Dendritic cell treated with granulocyte-macrophage colony-stimulating factor and Interleukin-4, amounts not matched to agents 40 ng/mL and 50 ng/mL, for 4 days (primary cell): ENCODE results near the gene TOR4A.

Experiments
- H3K27ac Mint-ChIP-seq: one replicate; pipeline ENCODE4 v1.8.0; 2022; ENCODE audit warnings: mild to moderate bottlenecking, mixed read lengths
- H3K27me3 Mint-ChIP-seq: one replicate; pipeline ENCODE4 v1.8.0; 2022; ENCODE audit warnings: mild to moderate bottlenecking, mixed read lengths
- H3K36me3 Mint-ChIP-seq: one replicate; pipeline ENCODE4 v1.8.0; 2022; ENCODE audit warnings: low read depth, mixed read lengths
- H3K4me1 Mint-ChIP-seq: one replicate; pipeline ENCODE4 v1.8.0; 2022; ENCODE audit warnings: low read depth, mixed read lengths
- H3K4me3 Mint-ChIP-seq: one replicate; pipeline ENCODE4 v1.8.0; 2022; ENCODE audit warnings: mild to moderate bottlenecking, moderate library complexity, mixed read lengths
- H3K9me3 Mint-ChIP-seq: one replicate; pipeline ENCODE4 v1.8.0; 2022; ENCODE audit warnings: mixed read lengths
- intact Hi-C: fragments of 100-400 bp; cut with micrococcal nuclease; formaldehyde crosslinking; loops from one replicate; pipeline ENCODE4 v1.15.0; 2022

Gene TOR4A

DNA sequence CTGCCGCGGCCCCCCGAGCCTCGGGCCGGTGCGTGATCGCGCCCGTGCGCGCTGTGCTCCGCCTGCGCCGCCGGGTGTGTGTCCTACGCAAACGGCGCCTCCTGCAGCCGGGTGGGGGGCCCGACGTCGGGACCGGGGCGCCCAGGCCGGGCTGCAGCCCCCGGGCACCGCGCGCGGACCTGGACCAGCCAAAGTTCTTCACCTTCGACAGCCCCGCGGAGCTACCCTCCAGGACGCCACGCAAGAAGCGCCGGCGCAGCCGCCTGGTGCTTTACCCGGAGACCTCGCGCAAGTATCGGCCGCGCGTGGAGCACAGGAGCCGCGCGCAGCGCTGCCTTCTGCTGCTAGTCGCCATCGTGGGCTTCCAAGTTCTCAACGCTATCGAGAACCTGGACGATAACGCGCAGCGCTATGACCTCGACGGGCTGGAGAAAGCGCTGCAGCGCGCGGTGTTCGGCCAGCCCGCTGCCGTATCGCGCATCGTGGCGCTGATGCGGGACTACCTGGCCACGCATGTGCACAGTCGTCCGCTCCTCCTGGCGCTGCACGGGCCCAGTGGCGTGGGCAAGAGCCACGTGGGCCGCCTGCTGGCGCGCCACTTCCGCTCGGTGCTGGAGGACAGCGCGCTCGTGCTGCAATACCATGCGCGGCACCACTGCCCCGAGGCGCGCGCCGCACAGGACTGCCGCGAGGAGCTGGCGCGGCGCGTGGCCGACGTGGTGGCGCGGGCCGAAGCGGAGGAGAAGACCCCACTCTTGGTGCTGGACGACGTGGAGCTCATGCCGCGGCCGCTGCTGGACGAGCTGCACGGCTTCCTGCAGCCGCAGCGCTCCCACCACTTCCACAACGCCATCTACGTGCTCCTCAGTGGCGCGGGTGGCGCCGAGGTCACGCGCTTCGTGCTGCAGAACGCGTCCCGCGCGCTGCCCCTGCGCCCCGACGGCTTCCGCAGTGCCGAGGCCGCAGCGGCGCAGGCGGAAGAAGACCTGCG is 1.5 kb downstream of the TOR4A start:
- no peaks in the 10 kb centered on the region for H3K27me3 Mint-ChIP-seq
- no peak overlapping the region for H3K27ac Mint-ChIP-seq
- H3K4me3 Mint-ChIP-seq: peak overlapping the region; percentile 41
- intact Hi-C loops: no loop called here
- peaks cover 75% of the 10 kb centered on the region for H3K4me1 Mint-ChIP-seq
- H3K9me3 Mint-ChIP-seq: no peaks in the 10 kb centered on the region
- H3K36me3 Mint-ChIP-seq: peaks cover 67% of the 10 kb centered on the region

DNA sequence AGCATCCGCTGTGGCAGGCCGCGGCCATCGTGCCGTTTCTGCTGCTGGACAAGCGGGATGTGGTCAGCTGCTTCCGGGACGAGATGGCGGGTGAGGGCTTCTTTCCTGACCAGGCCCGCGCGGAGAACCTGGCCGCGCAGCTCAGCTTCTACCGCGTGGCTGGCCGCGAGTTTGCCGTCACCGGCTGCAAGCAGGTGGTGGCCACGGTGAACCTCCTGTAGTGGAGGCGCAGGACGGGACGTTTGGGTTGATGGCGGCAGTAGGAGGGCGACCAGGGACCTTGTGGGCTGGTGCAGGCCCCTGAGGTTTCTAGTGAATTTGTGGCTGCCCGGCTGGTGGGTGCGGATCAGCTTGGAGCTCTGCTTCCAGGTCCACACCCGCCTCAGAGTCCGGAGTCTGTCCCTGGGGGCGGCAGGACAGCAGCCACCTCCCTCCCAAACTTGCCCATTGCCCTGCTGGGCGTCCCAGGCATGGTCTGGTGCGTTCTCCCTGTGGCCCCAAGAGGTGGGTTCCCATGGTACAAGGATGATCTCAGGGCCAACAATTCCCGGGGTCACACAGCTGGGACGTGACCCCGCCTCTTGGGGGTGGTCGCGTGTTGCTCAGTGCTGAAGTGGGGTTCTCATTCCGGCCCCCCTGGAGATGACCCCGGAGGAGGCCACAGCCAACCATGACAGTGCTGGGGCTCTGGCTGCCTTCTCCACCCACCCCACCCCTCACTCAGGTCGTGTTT is 2.4 kb downstream of the TOR4A start:
- H3K27me3 Mint-ChIP-seq: no peaks in the 10 kb centered on the region
- H3K9me3 Mint-ChIP-seq: no peaks in the 10 kb centered on the region
- intact Hi-C loops: no loop called here
- H3K4me1 Mint-ChIP-seq: peaks cover 66% of the 10 kb centered on the region
- H3K36me3 Mint-ChIP-seq: peaks cover 64% of the 10 kb centered on the region
- no peak overlapping the region for H3K27ac Mint-ChIP-seq
- peak overlapping the region; percentile 41 for H3K4me3 Mint-ChIP-seq

- intact Hi-C loops: no loop called here
- Mint-ChIP-seq H3K36me3 (peaks cover 64% of the 10 kb centered on the region), H3K9me3 (no peaks in the 10 kb centered on the region), H3K27me3 (no peaks in the 10 kb centered on the region), H3K4me1 (peaks cover 62% of the 10 kb centered on the region), H3K4me3 (peak overlapping the region; percentile 48), H3K27ac (no peak overlapping the region)
These were observed 3.2 kb downstream of the TOR4A start for GRCh38 chr9:137280474-137281344.

DNA sequence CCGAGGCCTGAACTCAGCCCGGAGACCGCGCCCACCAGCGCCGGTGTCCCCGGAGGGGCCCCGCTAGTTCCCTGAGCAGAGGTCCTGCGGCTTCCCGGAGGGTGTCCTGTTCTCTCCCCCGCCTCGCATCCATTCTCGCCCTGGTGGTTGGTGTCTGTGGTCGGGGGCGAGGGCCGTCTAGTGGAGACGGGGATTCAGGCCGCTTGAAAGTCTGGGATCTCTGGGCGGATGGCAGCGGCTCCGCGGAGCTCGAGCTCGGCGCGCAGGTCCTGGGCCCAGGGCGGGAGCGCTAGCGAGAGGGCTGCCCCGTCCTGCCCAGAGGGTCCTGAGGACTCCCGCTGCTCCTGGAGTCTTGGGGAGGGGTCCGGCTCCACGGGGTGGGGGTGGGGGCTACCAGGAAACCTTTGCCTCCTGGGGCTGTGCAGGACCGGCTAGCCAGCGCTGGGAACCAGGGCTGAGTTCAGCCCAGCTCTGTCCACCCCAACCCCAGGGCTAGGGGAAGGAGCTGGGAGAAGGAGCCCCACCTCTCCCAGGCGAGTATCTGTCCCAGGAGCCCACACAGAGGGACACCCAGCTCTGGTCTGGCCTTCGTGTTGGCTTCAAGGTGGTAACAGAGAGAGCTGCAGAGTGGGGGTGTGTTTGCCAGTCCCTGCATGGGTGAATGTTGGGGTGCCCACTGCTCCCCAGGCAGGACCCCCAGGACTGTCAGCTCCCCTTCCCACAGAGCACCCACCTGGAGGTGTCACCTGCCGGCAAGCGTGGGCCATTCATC is 4.0 kb downstream of the TOR4A start:
- peaks cover 64% of the 10 kb centered on the region for H3K36me3 Mint-ChIP-seq
- intact Hi-C loops: no loop called here
- peak overlapping the region; percentile 58 for H3K27ac Mint-ChIP-seq
- no peaks in the 10 kb centered on the region for H3K9me3 Mint-ChIP-seq
- H3K4me1 Mint-ChIP-seq: peaks cover 63% of the 10 kb centered on the region
- H3K27me3 Mint-ChIP-seq: no peaks in the 10 kb centered on the region
- no peak overlapping the region for H3K4me3 Mint-ChIP-seq

DNA sequence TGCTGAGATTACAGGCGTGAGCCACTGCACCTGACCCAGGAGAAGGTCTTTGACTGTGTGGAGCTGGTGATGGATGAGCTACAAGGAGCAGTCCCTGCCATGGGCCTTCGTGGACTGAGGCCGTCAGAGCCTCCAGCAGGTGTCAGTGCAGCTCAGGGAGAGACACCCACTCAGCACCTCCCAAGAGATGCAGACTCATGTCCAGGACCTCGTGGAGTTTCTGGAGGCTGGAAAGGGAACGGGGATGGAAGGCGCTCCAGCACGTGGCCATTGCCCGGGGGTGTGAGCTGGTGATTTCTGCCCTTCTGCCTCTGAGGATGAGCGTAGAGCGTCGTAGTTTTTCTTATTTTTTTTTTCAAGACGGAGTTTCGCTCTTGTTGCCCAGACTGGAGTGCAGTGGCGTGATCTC is 9.5 kb downstream of the TOR4A start:
- Mint-ChIP-seq H3K9me3 (no peaks in the 10 kb centered on the region), H3K4me1 (peaks cover 35% of the 10 kb centered on the region), H3K27me3 (peaks cover 8% of the 10 kb centered on the region), H3K4me3 (no peak overlapping the region), H3K27ac (no peak overlapping the region), H3K36me3 (peaks cover 31% of the 10 kb centered on the region)
- intact Hi-C loops: no loop called here

- intact Hi-C loops: loop anchor here (10.0 kb wide), 1 partner anchor 232 kb away; no protein-coding TSS in a partner anchor
- Mint-ChIP-seq H3K36me3 (peaks cover 5% of the 10 kb centered on the region), H3K4me1 (peaks cover 11% of the 10 kb centered on the region), H3K9me3 (no peaks in the 10 kb centered on the region), H3K27me3 (peaks cover 55% of the 10 kb centered on the region), H3K4me3 (no peak overlapping the region), H3K27ac (no peak overlapping the region)
These were observed 15.6 kb downstream of the TOR4A start for GRCh38 chr9:137293094-137293481.

- Mint-ChIP-seq H3K4me3 (no peak overlapping the region), H3K9me3 (no peaks in the 10 kb centered on the region), H3K27me3 (peaks cover 60% of the 10 kb centered on the region), H3K27ac (no peak overlapping the region), H3K36me3 (peaks cover 5% of the 10 kb centered on the region), H3K4me1 (peaks cover 11% of the 10 kb centered on the region)
- intact Hi-C loops: loop anchor here (2.0 to 10.0 kb wide), 2 partner anchors 113 to 231 kb away; no protein-coding TSS in a partner anchor
These were observed 16.1 kb downstream of the TOR4A start for GRCh38 chr9:137293482-137294090.

DNA sequence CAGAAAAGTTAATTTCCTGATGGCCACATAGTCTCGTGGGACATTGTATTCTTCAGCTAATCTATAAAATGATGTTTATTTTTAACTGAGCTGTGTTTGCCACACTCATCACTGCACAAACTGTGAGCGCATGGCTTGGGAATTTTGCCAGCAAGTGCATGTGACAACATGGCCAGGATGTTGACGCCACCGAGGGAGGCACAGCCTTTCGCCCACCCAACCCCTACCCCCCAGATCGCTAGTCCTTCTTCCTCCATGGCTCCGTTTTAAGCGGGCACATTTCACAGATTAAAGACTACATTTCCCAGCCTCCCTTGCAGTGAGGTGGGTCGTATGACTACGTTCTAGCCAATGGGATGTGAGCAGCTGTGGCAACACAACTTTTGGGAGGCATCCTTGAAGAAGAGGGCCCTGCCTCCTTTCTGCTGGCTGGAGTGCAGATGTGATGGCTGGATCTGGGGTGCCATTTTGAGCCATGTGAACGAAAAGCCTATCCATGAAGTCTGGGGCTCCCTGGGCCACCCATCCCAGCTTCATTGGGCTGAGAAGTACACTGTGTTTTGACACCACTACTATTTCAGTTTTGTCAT is 16.7 kb downstream of the TOR4A start:
- Mint-ChIP-seq H3K27me3 (peaks cover 64% of the 10 kb centered on the region), H3K36me3 (peaks cover 5% of the 10 kb centered on the region), H3K9me3 (no peaks in the 10 kb centered on the region), H3K27ac (no peak overlapping the region), H3K4me3 (no peak overlapping the region), H3K4me1 (peaks cover 11% of the 10 kb centered on the region)
- intact Hi-C loops: loop anchor here (2.0 to 10.0 kb wide), 2 partner anchors 113 to 231 kb away; no protein-coding TSS in a partner anchor

DNA sequence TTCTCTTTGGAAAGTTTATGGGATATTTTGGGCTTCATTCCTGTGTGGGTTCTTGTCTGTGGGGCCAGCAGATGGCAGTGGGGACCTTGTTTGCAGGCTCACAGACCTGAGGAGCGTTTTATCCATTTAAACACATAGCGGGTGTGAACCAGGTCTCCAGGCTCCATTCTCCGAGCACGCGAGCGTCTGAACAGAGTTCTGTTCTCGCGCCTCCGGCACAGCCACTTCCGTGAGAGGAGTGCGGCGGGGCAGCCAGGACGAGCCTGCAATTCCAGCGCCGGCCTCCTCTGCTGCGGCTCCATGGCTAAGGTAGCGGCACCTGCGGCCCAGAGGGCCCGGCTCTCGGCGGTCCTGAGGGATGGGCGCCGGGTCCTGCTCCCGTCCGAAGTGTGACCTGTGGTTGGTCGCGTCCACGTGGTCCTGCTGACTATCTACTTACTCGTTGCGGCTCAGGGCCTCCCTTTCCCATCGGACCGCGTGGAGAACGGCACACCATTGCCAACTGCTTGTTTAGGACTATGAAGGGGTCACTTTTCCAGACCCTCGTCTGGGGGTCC is 17.2 kb downstream of the TOR4A start:
- Mint-ChIP-seq H3K9me3 (no peaks in the 10 kb centered on the region), H3K4me3 (peak overlapping the region; percentile 6), H3K27ac (peak overlapping the region; percentile 32), H3K4me1 (peaks cover 11% of the 10 kb centered on the region), H3K27me3 (peaks cover 67% of the 10 kb centered on the region), H3K36me3 (peaks cover 5% of the 10 kb centered on the region)
- intact Hi-C loops: loop anchor here (2.0 to 10.0 kb wide), 2 partner anchors 112 to 230 kb away; no protein-coding TSS in a partner anchor

- peak overlapping the region; percentile 6 for H3K4me3 Mint-ChIP-seq
- H3K27ac Mint-ChIP-seq: peak overlapping the region; percentile 32
- H3K9me3 Mint-ChIP-seq: no peaks in the 10 kb centered on the region
- peaks cover 71% of the 10 kb centered on the region for H3K27me3 Mint-ChIP-seq
- intact Hi-C loops: loop anchor here (2.0 to 10.0 kb wide), 2 partner anchors 111 to 229 kb away; no protein-coding TSS in a partner anchor
- peaks cover 5% of the 10 kb centered on the region for H3K36me3 Mint-ChIP-seq
- H3K4me1 Mint-ChIP-seq: peaks cover 11% of the 10 kb centered on the region
These were observed 17.8 kb downstream of the TOR4A start for GRCh38 chr9:137295238-137295811.

GRCh38 chr9:137295849-137296669 is 18.5 kb downstream of the TOR4A start:
- H3K9me3 Mint-ChIP-seq: no peaks in the 10 kb centered on the region
- peaks cover 17% of the 10 kb centered on the region for H3K4me1 Mint-ChIP-seq
- peak overlapping the region; percentile 54 for H3K27ac Mint-ChIP-seq
- intact Hi-C loops: loop anchor here (2.0 to 10.0 kb wide), 2 partner anchors 111 to 229 kb away; no protein-coding TSS in a partner anchor
- peak overlapping the region; percentile 62 for H3K4me3 Mint-ChIP-seq
- peaks cover 5% of the 10 kb centered on the region for H3K36me3 Mint-ChIP-seq
- H3K27me3 Mint-ChIP-seq: peaks cover 78% of the 10 kb centered on the region
